Activated naive CD4-positive, alpha-beta T cell treated with anti-CD3 and anti-CD28 coated beads for 36 hours (primary cell): ENCODE measurements around the gene CLEC2A. TPM values are rescaled to one million over a fixed set of nuclear protein-coding genes. Genes with fewer than 3 reads are reported as not detected.

Source experiments
- CTCF ChIA-PET: fragments of 350-600 bp; sonication (Branson Sonifier 250); formaldehyde crosslinking; loops from one replicate; lab custom pipeline; 2021; ENCODE audit warnings: antibody characterized with exemption; lab: Charles Lee
- DNase-seq: peaks from one replicate; pipeline ENCODE4 v3.0.0-alpha.2; 2020
- H3K27ac Mint-ChIP-seq: one replicate; pipeline ENCODE4 v1.8.0; 2021; ENCODE audit warnings: mild to moderate bottlenecking, mixed read lengths
- H3K27me3 Mint-ChIP-seq: one replicate; pipeline ENCODE4 v1.8.0; 2021; ENCODE audit warnings: low read depth, mixed read lengths
- H3K36me3 Mint-ChIP-seq: one replicate; pipeline ENCODE4 v1.8.0; 2021; ENCODE audit warnings: low read depth, mixed read lengths
- H3K4me1 Mint-ChIP-seq: one replicate; pipeline ENCODE4 v1.8.0; 2021; ENCODE audit warnings: low read depth, mixed read lengths
- H3K4me3 Mint-ChIP-seq: one replicate; pipeline ENCODE4 v1.8.0; 2021; ENCODE audit warnings: mild to moderate bottlenecking, moderate library complexity, mixed read lengths
- H3K9me3 Mint-ChIP-seq: one replicate; pipeline ENCODE4 v1.8.0; 2021; ENCODE audit warnings: mixed read lengths
- intact Hi-C: fragments of 100-400 bp; cut with micrococcal nuclease; formaldehyde crosslinking; loops from one replicate; pipeline ENCODE4 v1.15.1; 2023
- total RNA-seq, 2 experiments: library from RNA; stranded (reverse); gene quantifications; one replicate each; pipeline ENCODE4 v1.2.3, GENCODE V29; 2021

CLEC2A gene
- total RNA-seq, 2 experiments from 2014 or later, result not detected

DNA sequence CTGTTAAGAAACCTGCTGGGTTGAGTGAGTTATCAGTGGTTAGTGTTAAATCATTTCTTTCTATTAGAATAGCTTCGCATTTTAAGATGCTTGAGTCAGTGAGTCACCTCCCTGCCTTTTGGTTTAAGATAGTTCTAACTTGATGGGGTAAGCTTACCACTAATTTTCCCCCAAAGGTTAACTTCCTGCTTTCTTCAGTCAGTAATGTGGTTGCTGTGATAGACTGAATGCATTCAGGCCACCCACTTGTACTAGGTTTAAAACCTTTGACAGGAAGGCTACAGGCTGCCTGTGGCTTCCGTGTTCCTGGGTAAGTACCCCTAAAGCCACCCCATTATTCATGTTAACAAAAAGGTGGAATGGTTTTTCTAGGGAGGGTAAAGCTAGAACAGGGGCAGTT, 25.3 kb downstream of the CLEC2A start:
- H3K27me3 Mint-ChIP-seq, result no peaks in the 10 kb centered on the region
- H3K4me3 Mint-ChIP-seq, result no peak overlapping the region
- H3K36me3 Mint-ChIP-seq, result peaks cover 15% of the 10 kb centered on the region
- peak; percentile 49 for DNase-seq
- intact Hi-C loops, result loop anchor here (1.0 to 2.0 kb wide), 2 partner anchors 38 kb away; partner anchors contain the start of gene CLEC2B
- peak overlapping the region; percentile 68 for H3K27ac Mint-ChIP-seq
- CTCF ChIA-PET, result interaction anchor here (1.0 to 4.2 kb wide), 7 partner anchors 13 to 246 kb away, joined by 3 to 27 read pairs (median 4); no protein-coding TSS in a partner anchor
- H3K9me3 Mint-ChIP-seq, result peaks cover 38% of the 10 kb centered on the region
- H3K4me1 Mint-ChIP-seq, result peaks cover 21% of the 10 kb centered on the region

DNA sequence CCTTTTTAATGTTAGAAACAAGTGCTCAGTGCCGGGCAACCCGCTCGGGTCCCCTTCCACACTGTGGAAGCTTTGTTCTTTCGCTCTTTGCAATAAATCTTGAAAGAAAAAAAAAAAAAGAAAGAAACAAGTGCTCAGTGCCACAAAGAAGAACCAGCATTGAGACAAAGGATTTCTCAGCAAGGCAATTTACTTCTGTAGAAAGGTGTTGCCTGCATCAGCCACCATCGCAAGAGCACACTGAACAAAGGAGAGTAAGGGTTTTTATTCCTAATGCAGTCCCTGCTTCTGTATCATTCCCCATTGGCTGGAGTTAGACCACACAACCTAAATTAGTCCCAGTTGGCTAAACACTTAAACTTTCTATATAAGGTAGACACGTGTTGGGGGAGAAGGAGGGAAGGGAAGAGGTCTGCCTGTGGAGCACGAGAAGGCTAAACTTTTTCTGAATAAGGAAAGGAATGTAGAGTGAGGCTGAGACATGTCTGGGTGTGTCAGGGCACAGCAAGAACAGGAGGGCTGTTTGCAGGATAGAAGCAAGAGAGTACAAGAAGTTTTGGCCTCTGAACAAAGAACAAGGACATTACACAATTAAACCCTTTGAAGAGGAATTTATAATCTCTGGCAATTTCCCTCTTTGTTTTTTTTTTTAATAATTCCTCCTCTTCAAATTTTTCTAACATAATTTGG, 29.5 kb downstream of the CLEC2A start:
- no peak overlapping the region for H3K27ac Mint-ChIP-seq
- intact Hi-C loops, result no loop called here
- H3K4me3 Mint-ChIP-seq, result no peak overlapping the region
- H3K36me3 Mint-ChIP-seq, result peaks cover 4% of the 10 kb centered on the region
- no peaks in the 10 kb centered on the region for H3K27me3 Mint-ChIP-seq
- peaks cover 10% of the 10 kb centered on the region for H3K9me3 Mint-ChIP-seq
- CTCF ChIA-PET, result no interaction called here
- peaks cover 19% of the 10 kb centered on the region for H3K4me1 Mint-ChIP-seq
- no peak for DNase-seq

DNA sequence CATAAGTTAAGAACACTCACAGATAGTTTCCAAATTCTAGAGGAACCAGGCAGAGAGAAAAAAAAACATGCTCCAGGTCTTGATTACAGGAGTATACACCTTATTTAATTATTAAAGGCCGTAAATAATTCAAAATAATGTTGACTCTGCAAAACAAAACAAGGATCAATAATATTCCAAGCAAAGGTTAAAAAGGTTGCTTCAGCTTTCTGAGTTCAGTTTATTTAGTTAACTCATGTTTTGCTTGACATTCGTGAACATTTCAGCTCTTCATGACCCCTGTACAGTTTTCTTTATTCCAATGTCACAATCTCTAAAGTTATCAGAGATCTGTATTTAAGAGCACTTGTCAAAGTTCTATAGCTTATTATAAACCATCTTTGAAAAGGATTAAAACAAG, 31.2 kb downstream of the CLEC2A start:
- CTCF ChIA-PET, result interaction anchor here (0.7 kb wide), 1 partner anchor 33 kb away, joined by 3 read pairs; no protein-coding TSS in a partner anchor

GRCh38 chr12:9899209-9899608, 33.0 kb downstream of the CLEC2A start:
- no peak overlapping the region for H3K4me3 Mint-ChIP-seq

More for the DNA sequence above, 31.2 kb downstream of the CLEC2A start:
- peaks cover 10% of the 10 kb centered on the region for H3K9me3 Mint-ChIP-seq
- intact Hi-C loops, result no loop called here
- no peak overlapping the region for H3K27ac Mint-ChIP-seq
- no peaks in the 10 kb centered on the region for H3K27me3 Mint-ChIP-seq
- H3K4me3 Mint-ChIP-seq, result no peak overlapping the region
- H3K36me3 Mint-ChIP-seq, result peaks cover 2% of the 10 kb centered on the region
- DNase-seq, result no peak
- peaks cover 3% of the 10 kb centered on the region for H3K4me1 Mint-ChIP-seq

DNA sequence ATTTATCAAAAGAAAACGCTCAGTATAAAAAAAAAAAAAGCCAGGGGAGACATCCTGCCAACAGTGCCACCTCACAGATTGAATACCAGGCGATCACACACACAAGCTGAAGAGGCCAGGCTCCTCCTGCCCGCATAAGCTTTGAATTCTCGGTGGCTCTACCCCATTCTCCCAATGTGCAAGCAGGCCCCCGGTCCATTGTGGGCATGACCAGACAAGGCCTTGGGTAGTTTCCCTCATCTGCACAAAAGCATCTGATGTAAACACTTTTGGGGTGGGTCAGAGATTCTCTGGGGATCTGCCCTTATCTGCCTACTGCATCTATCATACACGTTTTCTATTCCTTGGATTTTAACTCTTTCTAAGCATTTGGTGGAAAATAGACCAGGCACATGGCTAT, 34.6 kb downstream of the CLEC2A start:
- intact Hi-C loops, result no loop called here
- CTCF ChIA-PET, result interaction anchor here (0.6 kb wide), 1 partner anchor 40 kb away, joined by 3 read pairs; no protein-coding TSS in a partner anchor

More at GRCh38 chr12:9899209-9899608, 33.0 kb downstream of the CLEC2A start:
- Mint-ChIP-seq H3K27me3 (no peaks in the 10 kb centered on the region), H3K4me1 (peaks cover under 1% of the 10 kb centered on the region), H3K36me3 (peaks cover 2% of the 10 kb centered on the region), H3K27ac (no peak overlapping the region), H3K9me3 (peaks cover 10% of the 10 kb centered on the region)
- intact Hi-C loops, result no loop called here
- CTCF ChIA-PET, result interaction anchor here (0.6 kb wide), 1 partner anchor 80 kb away, joined by 4 read pairs; no protein-coding TSS in a partner anchor
- DNase-seq, result no peak

DNA sequence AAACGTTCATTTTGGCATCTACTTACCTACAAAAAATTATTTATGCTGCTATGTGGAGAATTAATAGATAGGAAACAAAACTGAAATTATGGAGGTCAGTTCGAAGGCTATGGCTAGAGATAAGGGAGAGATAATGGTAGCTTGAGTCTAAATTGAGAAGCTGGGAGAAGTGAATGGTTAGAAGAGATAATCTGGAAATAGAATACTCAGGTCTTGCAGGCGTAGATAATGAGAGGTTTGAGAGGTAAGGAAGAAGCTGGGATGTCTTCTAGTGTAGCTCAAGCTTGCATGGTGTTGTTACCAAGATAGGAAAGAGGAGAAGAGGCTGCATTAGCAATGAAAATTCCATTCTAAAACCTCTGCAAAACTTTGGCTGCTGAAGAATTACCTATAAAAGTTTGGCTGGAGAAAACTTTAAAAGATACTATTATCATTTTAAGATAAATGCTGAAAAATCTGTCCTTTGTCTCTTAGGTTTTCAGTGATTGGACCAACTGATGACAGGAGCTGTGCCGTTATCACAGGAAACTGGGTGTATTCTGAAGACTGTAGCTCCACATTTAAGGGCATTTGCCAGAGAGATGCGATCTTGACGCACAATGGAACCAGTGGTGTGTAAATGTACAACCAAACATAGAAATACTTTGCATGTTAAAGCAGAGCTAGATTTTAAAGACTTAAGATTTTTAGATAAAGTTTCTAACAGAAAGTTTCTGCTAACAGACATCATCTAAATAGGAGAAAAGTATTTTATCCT, 36.8 kb downstream of the CLEC2A start:
- DNase-seq, result no peak
- Mint-ChIP-seq H3K27ac (no peak overlapping the region), H3K36me3 (no peaks in the 10 kb centered on the region), H3K4me3 (no peak overlapping the region), H3K4me1 (peaks cover 4% of the 10 kb centered on the region), H3K27me3 (no peaks in the 10 kb centered on the region), H3K9me3 (no peaks in the 10 kb centered on the region)
- CTCF ChIA-PET, result interaction anchor here (0.7 to 1.4 kb wide), 7 partner anchors 9 to 264 kb away, joined by 3 to 4 read pairs (median 3); no protein-coding TSS in a partner anchor
- intact Hi-C loops, result no loop called here

More for the DNA sequence above, 34.6 kb downstream of the CLEC2A start:
- Mint-ChIP-seq H3K4me1 (peaks cover 4% of the 10 kb centered on the region), H3K4me3 (no peak overlapping the region), H3K27me3 (no peaks in the 10 kb centered on the region), H3K27ac (no peak overlapping the region), H3K9me3 (peaks cover 3% of the 10 kb centered on the region), H3K36me3 (peaks cover 2% of the 10 kb centered on the region)
- DNase-seq, result no peak

DNA sequence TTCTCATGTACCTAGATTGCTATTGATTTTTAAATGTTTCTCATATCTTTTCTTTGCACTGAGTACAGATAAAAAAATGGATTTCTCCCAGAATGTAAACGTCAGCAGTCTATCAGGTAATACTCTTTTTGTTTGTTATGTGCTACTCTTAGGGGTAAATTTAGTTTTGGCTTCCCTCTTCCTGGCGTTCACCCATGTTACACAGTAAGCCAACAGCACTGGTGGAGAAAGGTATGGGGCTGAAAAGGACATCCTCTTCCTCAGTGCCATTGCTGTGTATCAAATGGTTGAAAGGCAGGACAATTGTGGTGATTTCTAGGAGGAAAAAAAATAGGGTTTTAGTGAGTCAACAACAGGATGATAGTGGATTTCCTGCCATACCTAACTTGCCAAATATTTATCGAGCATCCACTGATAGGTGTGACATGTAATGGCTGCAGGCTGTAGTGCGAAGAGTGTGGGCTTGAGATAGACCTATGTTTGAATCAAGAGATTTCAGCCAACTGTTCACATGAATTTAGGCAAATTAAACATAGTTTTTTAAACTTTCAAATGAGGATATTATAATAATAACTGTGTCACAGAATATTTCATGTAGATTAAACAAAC, 43.4 kb downstream of the CLEC2A start:
- intact Hi-C loops, result no loop called here
- no peak for DNase-seq
- peaks cover 4% of the 10 kb centered on the region for H3K4me1 Mint-ChIP-seq
- no peak overlapping the region for H3K4me3 Mint-ChIP-seq
- H3K9me3 Mint-ChIP-seq, result no peaks in the 10 kb centered on the region
- no peaks in the 10 kb centered on the region for H3K36me3 Mint-ChIP-seq
- H3K27ac Mint-ChIP-seq, result no peak overlapping the region
- H3K27me3 Mint-ChIP-seq, result no peaks in the 10 kb centered on the region
- CTCF ChIA-PET, result no interaction called here

DNA sequence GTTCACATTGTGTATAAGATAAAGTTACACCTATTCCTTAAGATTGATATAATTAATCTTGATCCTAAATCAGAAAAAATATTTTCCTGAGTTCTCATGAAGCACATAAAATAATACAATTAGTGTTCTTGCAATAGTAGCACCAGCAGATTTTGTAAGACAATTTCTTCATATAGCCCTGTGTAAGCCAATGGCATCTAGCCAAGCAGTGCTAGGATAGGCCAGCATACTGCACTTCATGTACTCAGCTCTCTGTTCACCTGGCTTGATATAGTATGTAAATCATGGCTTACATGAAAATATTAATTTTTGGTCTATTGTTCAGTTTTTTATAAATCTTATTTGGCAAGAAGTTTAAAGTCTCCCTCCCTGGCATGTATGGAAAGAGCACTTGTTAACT, 49.0 kb downstream of the CLEC2A start:
- CTCF ChIA-PET, result interaction anchor here (0.6 kb wide), 1 partner anchor 68 kb away, joined by 4 read pairs; no protein-coding TSS in a partner anchor
- H3K4me3 Mint-ChIP-seq, result no peak overlapping the region
- no peaks in the 10 kb centered on the region for H3K36me3 Mint-ChIP-seq
- no peaks in the 10 kb centered on the region for H3K27me3 Mint-ChIP-seq
- H3K4me1 Mint-ChIP-seq, result peaks cover 2% of the 10 kb centered on the region
- intact Hi-C loops, result no loop called here
- H3K27ac Mint-ChIP-seq, result no peak overlapping the region
- no peak for DNase-seq
- H3K9me3 Mint-ChIP-seq, result no peaks in the 10 kb centered on the region

DNA sequence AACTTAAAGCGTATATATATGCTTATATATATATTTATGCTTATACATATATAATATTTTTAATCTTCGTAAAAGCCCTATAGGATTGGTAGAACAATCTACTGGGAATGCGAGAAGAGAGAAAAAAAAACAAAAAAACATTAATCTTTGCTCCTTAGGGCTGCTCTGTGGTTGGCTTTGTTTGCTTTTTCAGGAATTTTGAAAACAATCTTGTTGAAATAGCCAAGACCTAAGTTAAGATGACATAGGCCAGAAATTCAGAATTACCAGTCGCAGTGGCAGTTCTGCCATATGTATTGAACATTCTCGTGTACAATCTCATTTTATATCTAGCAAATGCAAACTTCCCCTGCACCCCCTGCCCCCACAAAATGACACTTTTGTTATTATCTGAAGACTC, 50.2 kb downstream of the CLEC2A start:
- Mint-ChIP-seq H3K9me3 (no peaks in the 10 kb centered on the region), H3K27me3 (no peaks in the 10 kb centered on the region), H3K36me3 (no peaks in the 10 kb centered on the region), H3K4me3 (no peak overlapping the region), H3K4me1 (peaks cover 2% of the 10 kb centered on the region), H3K27ac (no peak overlapping the region)
- CTCF ChIA-PET, result no interaction called here
- no peak for DNase-seq
- intact Hi-C loops, result no loop called here

DNA sequence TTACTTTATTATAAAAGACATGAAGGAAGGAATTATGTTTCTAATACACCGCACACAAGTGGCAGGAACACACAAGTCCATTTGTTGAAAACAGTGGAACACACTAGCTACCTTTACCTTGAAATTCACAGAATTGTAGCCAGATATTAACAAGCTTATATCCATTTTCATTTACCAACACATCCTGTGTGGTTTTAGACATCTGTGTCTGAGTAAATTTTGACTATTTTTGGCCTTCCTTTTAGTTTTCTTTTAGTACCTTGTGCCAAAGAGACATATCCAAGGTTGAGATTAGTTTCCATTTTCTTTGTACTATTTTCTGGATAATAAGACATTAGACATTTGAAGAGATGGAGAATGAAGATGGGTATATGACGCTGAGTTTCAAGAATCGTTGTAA, 50.9 kb downstream of the CLEC2A start, which contains the start of gene KLRF2:
Gene KLRF2 (plus strand): TSS at position 244 of the 400 bp plus-strand sequence. CDS start 107 bp downstream, at position 351.
- peaks cover 2% of the 10 kb centered on the region for H3K4me1 Mint-ChIP-seq
- DNase-seq, result no peak
- no peaks in the 10 kb centered on the region for H3K9me3 Mint-ChIP-seq
- no peak within 1 kb of the TSS for H3K4me3 Mint-ChIP-seq
- intact Hi-C loops, result no loop called here
- H3K36me3 Mint-ChIP-seq, result no peaks in the 10 kb centered on the region
- H3K27me3 Mint-ChIP-seq, result no peaks in the 10 kb centered on the region
- no peak within 1 kb of the TSS for H3K27ac Mint-ChIP-seq
- CTCF ChIA-PET, result interaction anchor here (0.6 kb wide), 1 partner anchor 75 kb away, joined by 3 read pairs; no protein-coding TSS in a partner anchor

DNA sequence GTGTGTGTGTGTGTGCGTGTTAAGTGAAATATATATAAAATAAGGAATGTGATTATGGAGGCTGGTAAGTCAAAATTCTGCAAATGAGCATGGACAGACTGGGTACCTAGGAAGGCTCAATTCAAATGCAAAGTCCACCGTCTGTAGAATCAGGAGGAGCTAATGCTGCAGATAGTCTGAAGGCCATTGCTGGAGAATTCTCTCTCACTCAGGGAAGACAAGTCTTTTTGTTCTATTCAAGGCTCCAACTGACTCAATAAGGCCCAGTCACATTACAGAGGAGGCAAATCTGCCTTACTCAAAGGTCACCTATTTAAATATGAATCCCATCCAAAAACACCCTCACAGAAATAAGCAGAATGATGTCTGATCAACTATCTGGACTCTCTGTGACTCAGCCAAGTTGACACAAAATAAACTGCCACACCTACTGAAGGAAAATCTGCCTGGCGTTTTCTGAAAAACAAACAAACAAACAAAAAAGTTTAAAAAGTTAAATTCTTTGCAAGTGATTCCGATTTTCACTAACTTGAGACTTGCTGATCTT, 51.6 kb downstream of the CLEC2A start:
- H3K4me1 Mint-ChIP-seq, result peaks cover 2% of the 10 kb centered on the region
- no peak overlapping the region for H3K27ac Mint-ChIP-seq
- no peak overlapping the region for H3K4me3 Mint-ChIP-seq
- no peak for DNase-seq
- intact Hi-C loops, result no loop called here
- H3K36me3 Mint-ChIP-seq, result no peaks in the 10 kb centered on the region
- CTCF ChIA-PET, result interaction anchor here (0.7 kb wide), 1 partner anchor 13 kb away, joined by 3 read pairs; no protein-coding TSS in a partner anchor
- no peaks in the 10 kb centered on the region for H3K27me3 Mint-ChIP-seq
- H3K9me3 Mint-ChIP-seq, result no peaks in the 10 kb centered on the region
